ENCODE data around the gene MISP. TPM values are rescaled to one million over a fixed set of nuclear protein-coding genes. Genes with fewer than 3 reads are reported as not detected.

The MISP gene
- polyA plus RNA-seq, 2 of the 4 experiments (the other 2 are of a cell fraction): 46.5 to 62.7 TPM

DNA sequence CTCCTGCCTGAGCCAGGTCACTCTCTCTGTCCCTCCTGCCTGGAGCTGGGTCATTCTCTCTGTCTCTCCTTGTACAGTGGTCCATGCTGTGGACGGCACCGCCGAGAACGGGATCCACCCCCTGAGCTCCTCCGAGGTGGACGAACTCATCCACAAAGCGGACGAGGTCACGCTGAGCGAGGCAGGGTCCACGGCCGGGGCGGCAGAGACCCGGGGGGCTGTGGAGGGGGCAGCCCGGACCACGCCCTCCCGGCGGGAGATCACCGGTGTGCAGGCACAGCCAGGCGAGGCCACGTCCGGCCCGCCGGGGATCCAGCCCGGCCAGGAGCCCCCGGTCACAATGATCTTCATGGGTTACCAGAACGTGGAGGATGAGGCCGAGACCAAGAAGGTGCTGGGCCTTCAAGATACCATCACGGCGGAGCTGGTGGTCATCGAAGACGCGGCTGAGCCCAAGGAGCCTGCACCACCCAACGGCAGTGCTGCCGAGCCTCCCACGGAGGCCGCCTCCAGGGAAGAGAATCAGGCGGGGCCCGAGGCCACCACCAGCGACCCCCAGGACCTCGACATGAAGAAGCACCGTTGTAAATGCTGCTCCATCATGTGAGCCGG lies 4.6 kb upstream of the MISP start:
- DNase-seq (ENCODE audit: low read depth in 1 of 2, low spot score in 1 of 2) (no peak), ATAC-seq (no peak), FAIRE-seq (no peak)
- no peak overlapping the region for H3K4me2 ChIP-seq
- peaks cover 12% of the 10 kb centered on the region; the same call in 2 of the 3 replicates for H3K4me1 ChIP-seq
- POLR2A ChIA-PET: no interaction called here
- TF ChIP-seq EHMT2 (IDR thresholded peaks at IDR 0.05; ENCODE audit: low read depth) (no peak), RAD21 (conservative IDR thresholded peaks at IDR 0.05 in 1 of 2, IDR thresholded peaks at IDR 0.05 in 1 of 2) (no peak), CEBPB (IDR thresholded peaks at IDR 0.05) (no peak), MAZ (IDR thresholded peaks at IDR 0.05; ENCODE audit: borderline replicate concordance, low read depth, low read length) (no peak), PHF8 (IDR thresholded peaks at IDR 0.05; ENCODE audit: borderline replicate concordance, low read depth) (no peak), KDM5A (IDR thresholded peaks at IDR 0.05) (no peak), FOSB (CRISPR knock-in tag; IDR thresholded peaks at IDR 0.05) (no peak), POLR2A (IDR thresholded peaks at IDR 0.05; ENCODE audit: low read length) (no peak)
- TF ChIP-seq, protein P1, sequence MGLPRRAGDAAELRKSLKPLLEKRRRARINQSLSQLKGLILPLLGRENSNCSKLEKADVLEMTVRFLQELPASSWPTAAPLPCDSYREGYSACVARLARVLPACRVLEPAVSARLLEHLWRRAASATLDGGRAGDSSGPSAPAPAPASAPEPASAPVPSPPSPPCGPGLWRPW (IDR thresholded peaks at IDR 0.05): no peak
- CTCF ChIA-PET: interaction anchor here (1.3 to 4.7 kb wide), 2 partner anchors 10 to 12 kb away, joined by 4 to 15 read pairs; no protein-coding TSS in a partner anchor
- peaks cover 22% of the 10 kb centered on the region for H3K9me3 ChIP-seq
- H3K4me3 ChIP-seq: no peak overlapping the region
- H3K27ac ChIP-seq: no peak overlapping the region
- WGBS (ENCODE audit: missing lambda C conversion rate): 98% methylated on average over 9 of the region's 43 CpGs

DNA sequence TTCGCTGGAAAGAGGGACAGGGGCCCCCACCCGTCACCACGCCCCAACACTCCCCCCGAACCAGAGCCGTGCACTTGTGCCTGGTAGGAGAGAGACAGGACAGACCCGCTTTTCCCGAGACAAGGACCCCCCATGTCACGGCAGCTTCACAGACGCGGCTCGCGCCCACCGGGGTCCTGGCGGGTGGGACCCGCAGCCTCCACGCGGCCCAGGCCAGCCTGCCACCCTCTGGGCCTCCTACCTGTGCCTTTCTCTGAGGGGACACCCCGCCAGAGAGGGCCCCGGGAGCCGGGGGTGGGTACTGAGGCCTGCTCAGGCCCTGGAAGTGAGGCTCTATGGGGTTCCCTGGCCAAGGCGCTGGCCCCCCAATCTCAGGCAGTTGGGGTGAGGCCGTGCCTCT lies 4.0 kb upstream of the MISP start:
- FAIRE-seq: no peak
- WGBS (ENCODE audit: missing lambda C conversion rate): 92% methylated on average over 6 of the region's 22 CpGs
- no peak for DNase-seq (ENCODE audit: low read depth in 1 of 2, low spot score in 1 of 2)
- Histone ChIP-seq H3K27ac (peak overlapping the region in 1 of 2 experiments; percentile 99; a peak in 2 of 6 replicates), H3K4me2 (no peak overlapping the region), H3K4me1 (peaks cover 12% of the 10 kb centered on the region; the same call in 2 of the 3 replicates), H3K4me3 (no peak overlapping the region), H3K9me3 (peaks cover 22% of the 10 kb centered on the region)
- no peak for TF ChIP-seq TFCP2L1 (CRISPR knock-in tag; IDR thresholded peaks at IDR 0.05)
- no peak for TF ChIP-seq TP53 (CRISPR knock-in tag; IDR thresholded peaks at IDR 0.05)
- TF ChIP-seq, protein P2, sequence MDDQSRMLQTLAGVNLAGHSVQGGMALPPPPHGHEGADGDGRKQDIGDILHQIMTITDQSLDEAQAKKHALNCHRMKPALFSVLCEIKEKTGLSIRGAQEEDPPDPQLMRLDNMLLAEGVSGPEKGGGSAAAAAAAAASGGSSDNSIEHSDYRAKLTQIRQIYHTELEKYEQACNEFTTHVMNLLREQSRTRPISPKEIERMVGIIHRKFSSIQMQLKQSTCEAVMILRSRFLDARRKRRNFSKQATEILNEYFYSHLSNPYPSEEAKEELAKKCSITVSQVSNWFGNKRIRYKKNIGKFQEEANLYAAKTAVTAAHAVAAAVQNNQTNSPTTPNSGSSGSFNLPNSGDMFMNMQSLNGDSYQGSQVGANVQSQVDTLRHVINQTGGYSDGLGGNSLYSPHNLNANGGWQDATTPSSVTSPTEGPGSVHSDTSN (IDR thresholded peaks at IDR 0.05): no peak
- TF ChIP-seq, protein P3, sequence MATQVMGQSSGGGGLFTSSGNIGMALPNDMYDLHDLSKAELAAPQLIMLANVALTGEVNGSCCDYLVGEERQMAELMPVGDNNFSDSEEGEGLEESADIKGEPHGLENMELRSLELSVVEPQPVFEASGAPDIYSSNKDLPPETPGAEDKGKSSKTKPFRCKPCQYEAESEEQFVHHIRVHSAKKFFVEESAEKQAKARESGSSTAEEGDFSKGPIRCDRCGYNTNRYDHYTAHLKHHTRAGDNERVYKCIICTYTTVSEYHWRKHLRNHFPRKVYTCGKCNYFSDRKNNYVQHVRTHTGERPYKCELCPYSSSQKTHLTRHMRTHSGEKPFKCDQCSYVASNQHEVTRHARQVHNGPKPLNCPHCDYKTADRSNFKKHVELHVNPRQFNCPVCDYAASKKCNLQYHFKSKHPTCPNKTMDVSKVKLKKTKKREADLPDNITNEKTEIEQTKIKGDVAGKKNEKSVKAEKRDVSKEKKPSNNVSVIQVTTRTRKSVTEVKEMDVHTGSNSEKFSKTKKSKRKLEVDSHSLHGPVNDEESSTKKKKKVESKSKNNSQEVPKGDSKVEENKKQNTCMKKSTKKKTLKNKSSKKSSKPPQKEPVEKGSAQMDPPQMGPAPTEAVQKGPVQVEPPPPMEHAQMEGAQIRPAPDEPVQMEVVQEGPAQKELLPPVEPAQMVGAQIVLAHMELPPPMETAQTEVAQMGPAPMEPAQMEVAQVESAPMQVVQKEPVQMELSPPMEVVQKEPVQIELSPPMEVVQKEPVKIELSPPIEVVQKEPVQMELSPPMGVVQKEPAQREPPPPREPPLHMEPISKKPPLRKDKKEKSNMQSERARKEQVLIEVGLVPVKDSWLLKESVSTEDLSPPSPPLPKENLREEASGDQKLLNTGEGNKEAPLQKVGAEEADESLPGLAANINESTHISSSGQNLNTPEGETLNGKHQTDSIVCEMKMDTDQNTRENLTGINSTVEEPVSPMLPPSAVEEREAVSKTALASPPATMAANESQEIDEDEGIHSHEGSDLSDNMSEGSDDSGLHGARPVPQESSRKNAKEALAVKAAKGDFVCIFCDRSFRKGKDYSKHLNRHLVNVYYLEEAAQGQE (IDR thresholded peaks at IDR 0.05): no peak
- TF ChIP-seq FOSL2 (IDR thresholded peaks at IDR 0.05): no peak
- TF ChIP-seq FOSL2 (CRISPR knock-in tag; IDR thresholded peaks at IDR 0.05): no peak
- TF ChIP-seq ZSCAN20 (CRISPR knock-in tag; IDR thresholded peaks at IDR 0.05): no peak
- ChIA-PET POLR2A (no interaction called here), CTCF (interaction anchor here (4.7 kb wide), 1 partner anchor 13 kb away, joined by 15 read pairs; no protein-coding TSS in a partner anchor)
- no peak for ATAC-seq

DNA sequence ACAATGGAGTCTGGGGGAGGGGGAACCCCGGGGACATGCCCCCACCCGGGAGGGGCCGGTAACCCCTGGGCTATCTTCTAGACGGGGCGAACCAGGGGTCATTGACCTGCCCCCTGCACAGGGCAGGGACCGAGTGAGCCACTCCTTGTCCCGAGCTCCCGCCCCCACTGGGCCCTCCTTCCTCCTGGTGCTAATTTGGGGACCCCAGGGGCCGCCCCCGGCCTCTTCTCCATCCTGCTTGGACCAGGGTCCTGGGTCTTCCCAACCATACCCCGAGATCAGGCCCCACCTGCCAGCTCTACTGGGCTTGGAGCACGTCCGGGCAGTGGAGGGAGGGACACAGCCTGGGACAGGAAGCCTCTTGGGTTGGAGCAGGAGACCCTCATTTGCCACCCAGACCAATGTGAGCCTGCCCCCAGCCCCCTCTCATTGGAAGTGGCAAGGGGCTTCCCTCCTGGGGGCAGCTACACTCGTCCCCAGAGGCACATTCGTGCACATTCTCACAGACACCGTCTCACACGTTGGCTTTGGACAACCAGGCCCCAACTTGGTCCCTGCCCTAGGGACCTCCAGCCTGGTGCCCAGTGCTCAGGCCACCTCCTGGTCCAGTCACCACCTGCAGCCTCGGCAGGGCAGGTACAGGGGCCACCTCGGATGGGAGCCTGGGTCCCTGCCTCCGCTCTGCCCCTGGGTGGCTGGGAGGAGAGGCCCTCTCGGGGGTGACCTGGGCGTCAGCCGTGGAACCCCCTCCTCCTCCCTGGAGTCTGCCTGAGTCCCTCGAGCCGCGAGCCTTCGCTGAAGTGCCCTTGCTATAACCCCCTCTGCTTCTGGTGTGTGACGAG lies 3.3 kb upstream of the MISP start:
- H3K4me2 ChIP-seq: no peak overlapping the region
- POLR2A ChIA-PET: no interaction called here
- DNase-seq (ENCODE audit: low read depth in 1 of 2, low spot score in 1 of 2) (no peak), FAIRE-seq (no peak), ATAC-seq (no peak)
- 97% methylated on average over 14 of the region's 28 CpGs for WGBS (ENCODE audit: missing lambda C conversion rate)
- TF ChIP-seq CBX2 (IDR thresholded peaks at IDR 0.05; ENCODE audit: borderline replicate concordance, low read depth): no peak
- TF ChIP-seq SREBF2 (IDR thresholded peaks at IDR 0.05): no peak
- TF ChIP-seq CBX8 (IDR thresholded peaks at IDR 0.05): no peak
- no peak for TF ChIP-seq RFX5 (IDR thresholded peaks at IDR 0.05)
- TF ChIP-seq CHD4 (IDR thresholded peaks at IDR 0.05; ENCODE audit: borderline replicate concordance): peak; percentile 22; the same call in 1 of the 2 replicates
- peak; percentile 73; the same call in 1 of the 2 replicates for TF ChIP-seq KDM1A (IDR thresholded peaks at IDR 0.05; ENCODE audit: low read depth)
- no peak for TF ChIP-seq ZSCAN20 (CRISPR knock-in tag; IDR thresholded peaks at IDR 0.05)
- no peak for TF ChIP-seq RNF2 (IDR thresholded peaks at IDR 0.05; ENCODE audit: borderline replicate concordance, low read depth)
- peak overlapping the region in 1 of 2 experiments; percentile 99; a peak in 3 of 6 replicates for H3K27ac ChIP-seq
- no peak overlapping the region for H3K4me3 ChIP-seq
- CTCF ChIA-PET: interaction anchor here (2.0 to 4.7 kb wide), 2 partner anchors 13 to 14 kb away, joined by 5 to 15 read pairs; no protein-coding TSS in a partner anchor
- peaks cover 12% of the 10 kb centered on the region; the same call in 2 of the 3 replicates for H3K4me1 ChIP-seq
- H3K9me3 ChIP-seq: peaks cover 22% of the 10 kb centered on the region
